22Rv1 (cell line): Measurements from ENCODE around the gene LSAMP.

Experiments used
- H3K27ac ChIP-seq: fragments of 450-650 bp; 2 replicates; pipeline ENCODE4 v1.5.1; 2017
- CTCF ChIP-seq: fragments of 450-650 bp; IDR thresholded peaks from 2 replicates; pipeline ENCODE4 v1.5.1; 2017; ENCODE audit warnings: mild to moderate bottlenecking
- ZFX ChIP-seq: fragments of 450-650 bp; IDR thresholded peaks from 2 replicates; pipeline ENCODE4 v1.6.1; 2017; ENCODE audit warnings: antibody characterized with exemption, borderline replicate concordance

The LSAMP gene

GRCh38 chr3:116191409-116191808 is 253.9 kb downstream of the LSAMP start:
- H3K27ac ChIP-seq, result no peak overlapping the region
- TF ChIP-seq CTCF (no peak), ZFX (no peak)

- no peak overlapping the region for H3K27ac ChIP-seq
- TF ChIP-seq CTCF (no peak), ZFX (no peak)
Measured at GRCh38 chr3:116190095-116190494, 255.2 kb downstream of the LSAMP start.

- TF ChIP-seq CTCF, result no peak
- no peak for TF ChIP-seq ZFX
- no peak overlapping the region for H3K27ac ChIP-seq
Measured at GRCh38 chr3:116188231-116188785, 257.0 kb downstream of the LSAMP start.

GRCh38 chr3:116186049-116186448 is 259.2 kb downstream of the LSAMP start:
- no peak overlapping the region for H3K27ac ChIP-seq
- TF ChIP-seq ZFX (no peak), CTCF (no peak)

- H3K27ac ChIP-seq, result no peak overlapping the region
- TF ChIP-seq ZFX (no peak), CTCF (no peak)
Measured at GRCh38 chr3:116181159-116181558, 264.1 kb downstream of the LSAMP start.

- no peak overlapping the region for H3K27ac ChIP-seq
- no peak for TF ChIP-seq CTCF
- TF ChIP-seq ZFX, result no peak
Measured at GRCh38 chr3:116179091-116179490, 266.2 kb downstream of the LSAMP start.

GRCh38 chr3:116176974-116177555 is 268.2 kb downstream of the LSAMP start:
- H3K27ac ChIP-seq, result no peak overlapping the region
- TF ChIP-seq CTCF (no peak), ZFX (no peak)
